ENCODE data around the gene CTDSPL2.
"Not testable (repeated sequence)": the region's sequence is repeated elsewhere in the genome, so short reads cannot be mapped to it uniquely, and the experiment has no call there.

Gene CTDSPL2

GRCh38 chr15:44537735-44538240, 110.4 kb downstream of the CTDSPL2 start:
- ChIA-PET CTCF (interaction anchor here (1.2 to 3.0 kb wide), 2 partner anchors 9 to 713 kb away, joined by 3 to 15 read pairs; partner anchors contain the start of gene MFAP1), POLR2A (interaction anchor here (1.2 kb wide), 1 partner anchor 713 kb away, joined by 3 read pairs; the partner anchor contains the start of gene MFAP1)
- DNase-seq (ENCODE audit: low read depth, low spot score): no peak
- TF ChIP-seq CTCF (IDR thresholded peaks at IDR 0.05; ENCODE audit: insufficient read depth, low read length, missing control alignments): no peak
- peak overlapping the region; percentile 84 for H3K4me3 ChIP-seq (ENCODE audit: low read depth, low read length)

GRCh38 chr15:44541282-44541958, 114.0 kb downstream of the CTDSPL2 start:
- no peak for TF ChIP-seq CTCF (IDR thresholded peaks at IDR 0.05; ENCODE audit: insufficient read depth, low read length, missing control alignments)
- H3K4me3 ChIP-seq (ENCODE audit: low read depth, low read length): no peak overlapping the region
- CTCF ChIA-PET: interaction anchor here (1.4 to 2.3 kb wide), 2 partner anchors 9 to 36 kb away, joined by 4 to 8 read pairs; no protein-coding TSS in a partner anchor
- POLR2A ChIA-PET: no interaction called here
- DNase-seq (ENCODE audit: low read depth, low spot score): peak; percentile 59

GRCh38 chr15:44542596-44542995, 115.2 kb downstream of the CTDSPL2 start:
- CTCF ChIA-PET: interaction anchor here (1.3 to 2.3 kb wide), 2 partner anchors 8 to 639 kb away, joined by 4 to 8 read pairs; no protein-coding TSS in a partner anchor
- POLR2A ChIA-PET: no interaction called here
- no peak for TF ChIP-seq CTCF (IDR thresholded peaks at IDR 0.05; ENCODE audit: insufficient read depth, low read length, missing control alignments)
- DNase-seq (ENCODE audit: low read depth, low spot score): no peak
- H3K4me3 ChIP-seq (ENCODE audit: low read depth, low read length): no peak overlapping the region

GRCh38 chr15:44544745-44545144, 117.3 kb downstream of the CTDSPL2 start:
- DNase-seq (ENCODE audit: low read depth, low spot score); H3K4me3 ChIP-seq (ENCODE audit: low read depth, low read length); POLR2A ChIA-PET: not testable (repeated sequence)
- CTCF ChIA-PET: interaction anchor here (1.0 to 3.4 kb wide), 3 partner anchors 11 to 672 kb away, joined by 3 to 21 read pairs (median 6); no protein-coding TSS in a partner anchor

GRCh38 chr15:44545913-44546802, 118.7 kb downstream of the CTDSPL2 start:
- H3K4me3 ChIP-seq (ENCODE audit: low read depth, low read length): no peak overlapping the region
- no peak for TF ChIP-seq CTCF (IDR thresholded peaks at IDR 0.05; ENCODE audit: insufficient read depth, low read length, missing control alignments)
- ChIA-PET POLR2A (interaction anchor here (0.6 to 2.0 kb wide), 4 partner anchors 9 to 1041 kb away, joined by 3 to 7 read pairs (median 3); partner anchors contain the start of genes BLOC1S6 and EIF3J), CTCF (interaction anchor here (0.7 to 3.4 kb wide), 8 partner anchors 9 to 674 kb away, joined by 3 to 21 read pairs (median 6); partner anchors contain the start of gene EIF3J)
- no peak for DNase-seq (ENCODE audit: low read depth, low spot score)

- CTCF ChIA-PET: interaction anchor here (1.2 to 1.7 kb wide), 3 partner anchors 11 to 677 kb away, joined by 4 to 8 read pairs (median 4); no protein-coding TSS in a partner anchor
- H3K4me3 ChIP-seq (ENCODE audit: low read depth, low read length); POLR2A ChIA-PET; DNase-seq (ENCODE audit: low read depth, low spot score): not testable (repeated sequence)
These were observed 121.7 kb downstream of the CTDSPL2 start for GRCh38 chr15:44549152-44549551.

Measured in AG04449 (cell line).